ENCODE measurements around the gene HYKK. TPM values are rescaled to one million over a fixed set of nuclear protein-coding genes. Genes with fewer than 3 reads are reported as not detected.

HYKK gene
- 11.1 TPM for polyA plus RNA-seq
- long read RNA-seq, donor 1, partial matches to known transcripts = 0 of 1 reads
- long read RNA-seq, donor 1, other reads (novel, unspliced or antisense) = 0 of 1 reads
- long read RNA-seq, donor 2, partial matches to known transcripts = 0 of 1 reads
- long read RNA-seq, donor 2, other reads (novel, unspliced or antisense) = 0 of 1 reads
- long read RNA-seq, donor 3 = 0 reads
- long read RNA-seq, donor 4 = 0 reads
- long read RNA-seq, donor 5, partial matches to known transcripts = 0 of 1 reads
- long read RNA-seq, donor 5, other reads (novel, unspliced or antisense) = 0 of 1 reads
- long read RNA-seq, donor 6, partial matches to known transcripts = 0 of 2 reads
- long read RNA-seq, donor 6, other reads (novel, unspliced or antisense) = 0 of 2 reads
- long read RNA-seq, donor 7, partial matches to known transcripts = 0 of 2 reads
- long read RNA-seq, donor 7, other reads (novel, unspliced or antisense) = 0 of 2 reads
- long read RNA-seq, donor 8, partial matches to known transcripts = 0 of 2 reads
- long read RNA-seq, donor 8, other reads (novel, unspliced or antisense) = 0 of 2 reads
- long read RNA-seq, donor 9 = 0 reads
- long read RNA-seq, donor 10, partial matches to known transcripts = 0 of 1 reads
- long read RNA-seq, donor 10, other reads (novel, unspliced or antisense) = 0 of 1 reads
- long read RNA-seq, donor 11, partial matches to known transcripts = 0 of 1 reads
- long read RNA-seq, donor 11, other reads (novel, unspliced or antisense) = 0 of 1 reads

- H3K27ac ChIP-seq (ENCODE audit: low read length) = peak within 1 kb of the TSS; percentile 55
- H3K4me1 ChIP-seq (ENCODE audit: control insufficient read depth, insufficient read depth, low read length) = no peaks in the 10 kb centered on the region
- WGBS (ENCODE audit: insufficient coverage, low lambda C conversion rate) = no CpG with 5 or more reads among the region's 63 CpGs
- peak within 1 kb of the TSS; percentile 70 for H3K4me3 ChIP-seq (ENCODE audit: low read length)
- no peaks in the 10 kb centered on the region for H3K36me3 ChIP-seq (ENCODE audit: control insufficient read depth, insufficient read depth, low read length)
- peak; percentile 94 to 98 for DNase-seq
- H3K9me3 ChIP-seq (ENCODE audit: control insufficient read depth, low read depth, low read length) = no peaks in the 10 kb centered on the region
- H3K27me3 ChIP-seq (ENCODE audit: control insufficient read depth, insufficient read depth, low read length) = no peaks in the 10 kb centered on the region
Observed at GRCh38 chr15:78506971-78507830, at the start of gene HYKK. TSS of gene HYKK (plus strand) at chr15:78507577. CDS start at chr15:78513089, 5,512 bp downstream.

- no peak for DNase-seq
- WGBS (ENCODE audit: insufficient coverage, low lambda C conversion rate) = 100% methylated on average over 1 of the region's 4 CpGs
- H3K4me1 ChIP-seq (ENCODE audit: control insufficient read depth, insufficient read depth, low read length) = peaks cover 5% of the 10 kb centered on the region
- H3K27ac ChIP-seq (ENCODE audit: low read length) = no peak overlapping the region
- H3K27me3 ChIP-seq (ENCODE audit: control insufficient read depth, insufficient read depth, low read length) = no peaks in the 10 kb centered on the region
- H3K4me3 ChIP-seq (ENCODE audit: low read length) = no peak overlapping the region
- H3K9me3 ChIP-seq (ENCODE audit: control insufficient read depth, low read depth, low read length) = no peaks in the 10 kb centered on the region
- peaks cover 31% of the 10 kb centered on the region for H3K36me3 ChIP-seq (ENCODE audit: control insufficient read depth, insufficient read depth, low read length)
Observed at GRCh38 chr15:78460737-78461136, 46.6 kb upstream of the HYKK start.

GRCh38 chr15:78461171-78461888, 46.0 kb upstream of the HYKK start:
- no peaks in the 10 kb centered on the region for H3K27me3 ChIP-seq (ENCODE audit: control insufficient read depth, insufficient read depth, low read length)
- H3K27ac ChIP-seq (ENCODE audit: low read length) = no peak overlapping the region
- WGBS (ENCODE audit: insufficient coverage, low lambda C conversion rate) = 63% methylated on average over 2 of the region's 3 CpGs
- H3K4me3 ChIP-seq (ENCODE audit: low read length) = no peak overlapping the region
- peaks cover 34% of the 10 kb centered on the region for H3K36me3 ChIP-seq (ENCODE audit: control insufficient read depth, insufficient read depth, low read length)
- H3K4me1 ChIP-seq (ENCODE audit: control insufficient read depth, insufficient read depth, low read length) = no peaks in the 10 kb centered on the region
- no peaks in the 10 kb centered on the region for H3K9me3 ChIP-seq (ENCODE audit: control insufficient read depth, low read depth, low read length)
- DNase-seq = no peak

- peaks cover 70% of the 10 kb centered on the region for H3K36me3 ChIP-seq (ENCODE audit: control insufficient read depth, insufficient read depth, low read length)
- no CpG with 5 or more reads among the region's 1 CpG for WGBS (ENCODE audit: insufficient coverage, low lambda C conversion rate)
- no peaks in the 10 kb centered on the region for H3K27me3 ChIP-seq (ENCODE audit: control insufficient read depth, insufficient read depth, low read length)
- no peaks in the 10 kb centered on the region for H3K4me1 ChIP-seq (ENCODE audit: control insufficient read depth, insufficient read depth, low read length)
- peak overlapping the region; percentile 21 for H3K27ac ChIP-seq (ENCODE audit: low read length)
- no peaks in the 10 kb centered on the region for H3K9me3 ChIP-seq (ENCODE audit: control insufficient read depth, low read depth, low read length)
- no peak overlapping the region for H3K4me3 ChIP-seq (ENCODE audit: low read length)
- DNase-seq = peak in 1 of 2 donors; percentile 65
Observed at GRCh38 chr15:78469031-78469430, 38.3 kb upstream of the HYKK start.

- Histone ChIP-seq H3K4me1 (ENCODE audit: control insufficient read depth, insufficient read depth, low read length) (no peaks in the 10 kb centered on the region), H3K27ac (ENCODE audit: low read length) (no peak overlapping the region), H3K4me3 (ENCODE audit: low read length) (no peak overlapping the region), H3K9me3 (ENCODE audit: control insufficient read depth, low read depth, low read length) (no peaks in the 10 kb centered on the region), H3K36me3 (ENCODE audit: control insufficient read depth, insufficient read depth, low read length) (peaks cover 71% of the 10 kb centered on the region), H3K27me3 (ENCODE audit: control insufficient read depth, insufficient read depth, low read length) (no peaks in the 10 kb centered on the region)
- DNase-seq = no peak
- no CpG with 5 or more reads among the region's 5 CpGs for WGBS (ENCODE audit: insufficient coverage, low lambda C conversion rate)
Observed at GRCh38 chr15:78477295-78477694, 30.1 kb upstream of the HYKK start.

GRCh38 chr15:78479650-78480049, 27.7 kb upstream of the HYKK start:
- 100% methylated on average over 1 of the region's 3 CpGs for WGBS (ENCODE audit: insufficient coverage, low lambda C conversion rate)
- DNase-seq = no peak
- H3K27me3 ChIP-seq (ENCODE audit: control insufficient read depth, insufficient read depth, low read length) = no peaks in the 10 kb centered on the region
- H3K27ac ChIP-seq (ENCODE audit: low read length) = no peak overlapping the region
- H3K9me3 ChIP-seq (ENCODE audit: control insufficient read depth, low read depth, low read length) = no peaks in the 10 kb centered on the region
- no peak overlapping the region for H3K4me3 ChIP-seq (ENCODE audit: low read length)
- H3K4me1 ChIP-seq (ENCODE audit: control insufficient read depth, insufficient read depth, low read length) = no peaks in the 10 kb centered on the region
- peaks cover 68% of the 10 kb centered on the region for H3K36me3 ChIP-seq (ENCODE audit: control insufficient read depth, insufficient read depth, low read length)

GRCh38 chr15:78481917-78482316, 25.5 kb upstream of the HYKK start:
- Histone ChIP-seq H3K27ac (ENCODE audit: low read length) (no peak overlapping the region), H3K4me1 (ENCODE audit: control insufficient read depth, insufficient read depth, low read length) (no peaks in the 10 kb centered on the region), H3K27me3 (ENCODE audit: control insufficient read depth, insufficient read depth, low read length) (no peaks in the 10 kb centered on the region), H3K9me3 (ENCODE audit: control insufficient read depth, low read depth, low read length) (no peaks in the 10 kb centered on the region), H3K4me3 (ENCODE audit: low read length) (no peak overlapping the region), H3K36me3 (ENCODE audit: control insufficient read depth, insufficient read depth, low read length) (peaks cover 66% of the 10 kb centered on the region)
- no CpG with 5 or more reads among the region's 7 CpGs for WGBS (ENCODE audit: insufficient coverage, low lambda C conversion rate)
- DNase-seq = no peak

GRCh38 chr15:78492872-78493271, 14.5 kb upstream of the HYKK start:
- Histone ChIP-seq H3K9me3 (ENCODE audit: control insufficient read depth, low read depth, low read length) (no peaks in the 10 kb centered on the region), H3K4me3 (ENCODE audit: low read length) (no peak overlapping the region), H3K36me3 (ENCODE audit: control insufficient read depth, insufficient read depth, low read length) (peaks cover 77% of the 10 kb centered on the region), H3K27me3 (ENCODE audit: control insufficient read depth, insufficient read depth, low read length) (no peaks in the 10 kb centered on the region), H3K4me1 (ENCODE audit: control insufficient read depth, insufficient read depth, low read length) (no peaks in the 10 kb centered on the region), H3K27ac (ENCODE audit: low read length) (no peak overlapping the region)
- no CpG with 5 or more reads among the region's 1 CpG for WGBS (ENCODE audit: insufficient coverage, low lambda C conversion rate)
- no peak for DNase-seq

- Histone ChIP-seq H3K4me1 (ENCODE audit: control insufficient read depth, insufficient read depth, low read length) (no peaks in the 10 kb centered on the region), H3K9me3 (ENCODE audit: control insufficient read depth, low read depth, low read length) (no peaks in the 10 kb centered on the region), H3K36me3 (ENCODE audit: control insufficient read depth, insufficient read depth, low read length) (peaks cover 23% of the 10 kb centered on the region), H3K27ac (ENCODE audit: low read length) (no peak overlapping the region), H3K27me3 (ENCODE audit: control insufficient read depth, insufficient read depth, low read length) (no peaks in the 10 kb centered on the region), H3K4me3 (ENCODE audit: low read length) (no peak overlapping the region)
- 100% methylated on average over 1 of the region's 4 CpGs for WGBS (ENCODE audit: insufficient coverage, low lambda C conversion rate)
- no peak for DNase-seq
Observed at GRCh38 chr15:78501857-78502256, 5.5 kb upstream of the HYKK start.
